Body of pancreas (tissue), 4 donors: ENCODE measurements around the gene MMP14. TPM values are rescaled to one million over a fixed set of nuclear protein-coding genes. Genes with fewer than 3 reads are reported as not detected.
"Not testable (repeated sequence)": the region's sequence is repeated elsewhere in the genome, so short reads cannot be mapped to it uniquely, and the experiment has no call there.

ENCODE experiments used
- ATAC-seq: fragments of 150-250 bp; one replicate; pipeline ENCODE4 v1.9.1; 2016
- DNase-seq, 4 donors: peaks; one replicate each; pipeline ENCODE4 v3.0.0-alpha.2; 2019
- H3K27ac ChIP-seq, 4 donors: fragments of 200-600 bp; sonication (generic); 1 replicate in 3 of 4; 2 replicates in 1 of 4; pipeline versions ENCODE4 v1.5.1 to v1.6.1; 2016 to 2019; ENCODE audit warnings: mild to moderate bottlenecking in 1 of 4, mixed read lengths in 1 of 4, moderate library complexity in 1 of 4
- H3K27me3 ChIP-seq, 2 donors: fragments of 200-600 bp; sonication (generic); one replicate each; pipeline ENCODE4 v1.6.0; 2016; ENCODE audit warnings: mild to moderate bottlenecking in 1 of 2
- H3K36me3 ChIP-seq, 2 donors: fragments of 200-600 bp; sonication (generic); replicated peaks in 1 of 2; 2 replicates each; pipeline ENCODE4 v1.5.1; 2016; ENCODE audit warnings: low read depth in 2 of 2; ENCODE audit not compliant: insufficient read depth in 1 of 2
- H3K4me1 ChIP-seq: fragments of 200-600 bp; sonication (generic); one replicate; pipeline ENCODE4 v1.6.0; 2016
- H3K4me3 ChIP-seq, 2 donors: fragments of 200-600 bp; sonication (generic); 1 replicate in 1 of 2; 2 replicates in 1 of 2; pipeline ENCODE4 v1.5.1; 2016 to 2019
- H3K9me3 ChIP-seq, 3 donors: fragments of 200-600 bp; sonication (generic); 1 replicate in 2 of 3; 2 replicates in 1 of 3; pipeline ENCODE4 v1.5.1; 2016
- POLR2A ChIP-seq, 3 donors: fragments of 450-650 bp; IDR thresholded peaks; one replicate each; pipeline ENCODE4 v1.6.1; 2016; ENCODE audit warnings: antibody characterized with exemption in 3 of 3, mild to moderate bottlenecking in 2 of 3
- WGBS, 2 donors: methylation state at CpG; one replicate each; pipeline ENCODE4 v1.1.5; 2017; 5-methylcytosine and 5-hydroxymethylcytosine counted together
- intact Hi-C: fragments of 100-400 bp; cut with DNase I; formaldehyde crosslinking; loops from one replicate; pipeline ENCODE4 v1.15.1; 2023
- total RNA-seq, 2 donors: library from RNA; depleted of rRNA; stranded (reverse); fragments of >200 nt; gene quantifications; one replicate each; pipeline ENCODE4 v1.1.0, GENCODE V29; 2016
- TF ChIP-seq, protein P1 (sequence below), 7 experiments: fragments of 450-650 bp in 4 of 7; fragments of 200-600 bp in 3 of 7; sonication (generic) in 3 of 7; IDR thresholded peaks; one replicate each; pipeline ENCODE4 v1.5.1; 2016 to 2019; ENCODE audit warnings: antibody characterized with exemption in 7 of 7

MMP14 gene
- total RNA-seq, 2 donors from 2014 or later = 55.3 to 65.3 TPM

DNA sequence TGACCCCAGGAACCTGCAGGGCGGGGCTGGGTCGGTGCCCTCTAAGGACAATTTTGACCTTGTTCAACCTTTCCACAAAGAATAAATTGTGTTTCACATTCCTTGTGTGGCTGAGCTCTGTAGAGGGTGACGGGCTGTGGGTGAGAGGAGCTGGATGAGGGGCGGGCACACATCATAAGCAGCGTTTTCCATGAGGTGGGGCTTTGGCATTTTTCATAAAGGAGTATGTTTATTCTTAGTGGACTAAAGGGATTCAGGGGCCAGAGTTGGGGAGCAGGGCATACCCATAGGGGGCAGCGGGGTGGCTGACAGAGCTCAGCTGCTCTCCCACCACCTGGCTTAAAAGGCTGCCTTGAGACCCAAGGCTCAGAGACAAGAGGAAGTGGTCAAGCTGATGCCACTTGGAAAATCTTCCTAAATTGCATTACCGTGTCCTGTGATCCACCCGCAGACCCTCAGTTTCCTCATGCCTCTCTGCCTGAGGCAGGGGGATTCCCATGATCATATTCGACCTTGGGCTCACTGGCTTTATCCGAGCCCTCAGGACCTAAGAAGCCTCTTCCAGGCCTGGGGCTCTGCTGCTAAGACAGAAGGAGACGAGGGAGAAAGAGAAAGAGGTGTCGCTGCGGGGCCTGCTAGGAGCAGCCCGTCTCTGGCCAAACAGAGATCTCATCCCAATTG lies 11.4 kb downstream of the MMP14 start:
- DNase-seq = no peak
- whole genome bisulfite sequencing, 2 donors = 67 to 74% methylated on average over 14 of the region's 14 CpGs
- intact Hi-C loops = no loop called here
- H3K36me3 ChIP-seq = peaks cover 9 to 12% of the 10 kb centered on the region in 2 donors
- H3K4me1 ChIP-seq = peaks cover 23% of the 10 kb centered on the region
- H3K27ac ChIP-seq = peak overlapping the region in 2 of 4 donors; percentile 33 to 46
- no peaks in the 10 kb centered on the region for H3K9me3 ChIP-seq
- TF ChIP-seq POLR2A (IDR thresholded peaks at IDR 0.05) = no peak
- TF ChIP-seq, protein P1, sequence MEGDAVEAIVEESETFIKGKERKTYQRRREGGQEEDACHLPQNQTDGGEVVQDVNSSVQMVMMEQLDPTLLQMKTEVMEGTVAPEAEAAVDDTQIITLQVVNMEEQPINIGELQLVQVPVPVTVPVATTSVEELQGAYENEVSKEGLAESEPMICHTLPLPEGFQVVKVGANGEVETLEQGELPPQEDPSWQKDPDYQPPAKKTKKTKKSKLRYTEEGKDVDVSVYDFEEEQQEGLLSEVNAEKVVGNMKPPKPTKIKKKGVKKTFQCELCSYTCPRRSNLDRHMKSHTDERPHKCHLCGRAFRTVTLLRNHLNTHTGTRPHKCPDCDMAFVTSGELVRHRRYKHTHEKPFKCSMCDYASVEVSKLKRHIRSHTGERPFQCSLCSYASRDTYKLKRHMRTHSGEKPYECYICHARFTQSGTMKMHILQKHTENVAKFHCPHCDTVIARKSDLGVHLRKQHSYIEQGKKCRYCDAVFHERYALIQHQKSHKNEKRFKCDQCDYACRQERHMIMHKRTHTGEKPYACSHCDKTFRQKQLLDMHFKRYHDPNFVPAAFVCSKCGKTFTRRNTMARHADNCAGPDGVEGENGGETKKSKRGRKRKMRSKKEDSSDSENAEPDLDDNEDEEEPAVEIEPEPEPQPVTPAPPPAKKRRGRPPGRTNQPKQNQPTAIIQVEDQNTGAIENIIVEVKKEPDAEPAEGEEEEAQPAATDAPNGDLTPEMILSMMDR (IDR thresholded peaks at IDR 0.05) = no peak
- no peak overlapping the region for H3K4me3 ChIP-seq
- no peaks in the 10 kb centered on the region for H3K27me3 ChIP-seq
- no peak for ATAC-seq

- Histone ChIP-seq H3K4me3 (no peak overlapping the region), H3K4me1 (peaks cover 28% of the 10 kb centered on the region), H3K27ac (peak overlapping the region in 2 of 4 donors; percentile 46 to 65), H3K36me3 (peaks cover 7 to 12% of the 10 kb centered on the region in 2 donors), H3K9me3 (no peaks in the 10 kb centered on the region), H3K27me3 (no peaks in the 10 kb centered on the region)
- DNase-seq (peak in 3 of 4 donors; percentile 27 to 40 (median 35)), ATAC-seq (no peak)
- WGBS, 2 donors = 58 to 65% methylated on average over 12 of the region's 12 CpGs
- intact Hi-C loops = no loop called here
- no peak for TF ChIP-seq POLR2A (IDR thresholded peaks at IDR 0.05)
- TF ChIP-seq, protein P1 (IDR thresholded peaks at IDR 0.05) = no peak
These were observed 12.2 kb downstream of the MMP14 start for GRCh38 chr14:22848351-22849164.

- Histone ChIP-seq H3K27me3 (no peaks in the 10 kb centered on the region), H3K27ac (peak overlapping the region in 2 of 4 donors; percentile 65 to 79), H3K36me3 (peaks cover 7 to 12% of the 10 kb centered on the region in 2 donors), H3K9me3 (no peaks in the 10 kb centered on the region), H3K4me1 (peaks cover 28% of the 10 kb centered on the region), H3K4me3 (no peak overlapping the region)
- WGBS, 2 donors = 87 to 91% methylated on average over 13 to 19 of the region's 19 CpGs
- intact Hi-C loops = no loop called here
- ATAC-seq (no peak), DNase-seq (peak in 3 of 4 donors; percentile 23 to 33 (median 25))
- TF ChIP-seq, protein P1 (IDR thresholded peaks at IDR 0.05) = no peak
- no peak for TF ChIP-seq POLR2A (IDR thresholded peaks at IDR 0.05)
These were observed 12.9 kb downstream of the MMP14 start for GRCh38 chr14:22849212-22849819.

- 58 to 68% methylated on average over 6 to 9 of the region's 9 CpGs for WGBS, 2 donors
- ATAC-seq = peak; percentile 84
These were observed 14.8 kb downstream of the MMP14 start for GRCh38 chr14:22850944-22851764.

DNA sequence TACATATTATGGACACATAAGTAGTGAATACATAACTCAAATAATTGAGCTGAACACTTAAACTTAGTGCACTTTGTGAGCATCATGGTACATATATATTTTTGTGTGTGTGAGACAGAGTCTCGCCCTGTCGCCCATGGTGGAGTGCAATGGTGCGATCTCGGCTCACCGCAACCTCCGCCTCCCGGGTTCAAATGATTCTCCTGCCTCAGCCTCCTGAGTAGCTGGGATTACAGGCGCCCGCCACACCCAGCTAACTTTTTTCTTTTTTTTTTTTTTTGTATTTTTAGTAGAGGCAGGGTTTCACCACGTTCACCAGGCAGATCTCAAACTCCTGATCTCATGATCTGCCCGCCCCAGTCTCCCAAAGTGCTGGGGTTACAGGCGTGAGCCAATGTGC lies 15.8 kb downstream of the MMP14 start:
- not testable (repeated sequence) for H3K36me3 ChIP-seq, H3K9me3 ChIP-seq, H3K27me3 ChIP-seq, ATAC-seq, H3K4me3 ChIP-seq, DNase-seq
- Histone ChIP-seq H3K4me1 (peaks cover 28% of the 10 kb centered on the region), H3K27ac (peak overlapping the region; percentile 71 to 82 (median 80))
- intact Hi-C loops = loop anchor here (10.0 kb wide), 1 partner anchor 297 kb away; no protein-coding TSS in a partner anchor
- 80 to 85% methylated on average over 12 of the region's 12 CpGs for WGBS, 2 donors

More at GRCh38 chr14:22850944-22851764, 14.8 kb downstream of the MMP14 start:
- H3K36me3 ChIP-seq = no peaks in the 10 kb centered on the region
- peak; percentile 85 to 95 (median 93) for DNase-seq
- intact Hi-C loops = loop anchor here (10.0 kb wide), 1 partner anchor 296 kb away; no protein-coding TSS in a partner anchor
- no peaks in the 10 kb centered on the region for H3K9me3 ChIP-seq
- TF ChIP-seq, protein P1 (IDR thresholded peaks at IDR 0.05) = no peak
- peak in 2 of 3 donors; percentile 19 to 25 for TF ChIP-seq POLR2A (IDR thresholded peaks at IDR 0.05)
- H3K27ac ChIP-seq = peak overlapping the region; percentile 71 to 82 (median 79)
- peaks cover 28% of the 10 kb centered on the region for H3K4me1 ChIP-seq
- no peaks in the 10 kb centered on the region for H3K27me3 ChIP-seq
- no peak overlapping the region for H3K4me3 ChIP-seq
